HEK293T (cell line): ENCODE measurements around the gene PRKCB.
"Not testable (repeated sequence)": the region's sequence is repeated elsewhere in the genome, so short reads cannot be mapped to it uniquely, and the experiment has no call there.

Source experiments
- CTCF ChIA-PET: fragments of 350-600 bp; formaldehyde crosslinking; extraction: SDS; loops from one replicate; lab custom pipeline; 2021; ENCODE audit warnings: antibody characterized with exemption, inconsistent platforms; lab: Yijun Ruan, JAX
- POLR2A ChIA-PET: fragments of 350-600 bp; formaldehyde crosslinking; extraction: SDS; loops from one replicate; lab custom pipeline; 2020; ENCODE audit warnings: antibody characterized with exemption, inconsistent platforms; lab: Yijun Ruan, JAX
- DNase-seq: peaks from one replicate; pipeline ENCODE4 v3.0.0; 2012; ENCODE audit warnings: mixed read lengths; ENCODE audit errors: extremely low spot score
- ARNT ChIP-seq: fragments of 450-650 bp; IDR thresholded peaks from 2 replicates; pipeline ENCODE4 v1.6.1; 2017; ENCODE audit warnings: mild to moderate bottlenecking
- BHLHE40 ChIP-seq: fragments of 450-650 bp; IDR thresholded peaks from 2 replicates; pipeline ENCODE4 v1.6.1; 2016; ENCODE audit warnings: mild to moderate bottlenecking, moderate library complexity, borderline replicate concordance
- CTBP1 ChIP-seq: fragments of 450-650 bp; IDR thresholded peaks from 2 replicates; pipeline ENCODE4 v1.6.1; 2016; ENCODE audit warnings: borderline replicate concordance
- ELF4 ChIP-seq: fragments of 450-650 bp; IDR thresholded peaks from 2 replicates; pipeline ENCODE4 v1.6.1; 2017; ENCODE audit warnings: antibody characterized with exemption
- FOXA1 ChIP-seq: fragments of 450-650 bp; IDR thresholded peaks from 2 replicates; pipeline ENCODE4 v1.6.1; 2016; ENCODE audit warnings: mild to moderate bottlenecking
- FOXK2 ChIP-seq: fragments of 450-650 bp; IDR thresholded peaks from 2 replicates; pipeline ENCODE4 v1.6.1; 2016; ENCODE audit warnings: mild to moderate bottlenecking
- FOXM1 ChIP-seq: fragments of 450-650 bp; IDR thresholded peaks from 2 replicates; pipeline ENCODE4 v1.6.1; 2017; ENCODE audit warnings: mild to moderate bottlenecking, borderline replicate concordance
- HDGF ChIP-seq: fragments of 450-650 bp; IDR thresholded peaks from 2 replicates; pipeline ENCODE4 v1.6.1; 2017; ENCODE audit warnings: antibody characterized with exemption, borderline replicate concordance
- L3MBTL2 ChIP-seq: fragments of 450-650 bp; conservative IDR thresholded peaks from 2 replicates; pipeline ENCODE4 v1.6.1; 2016; ENCODE audit warnings: mild to moderate bottlenecking
- LEF1 ChIP-seq: fragments of 450-650 bp; IDR thresholded peaks from 2 replicates; pipeline ENCODE4 v1.6.1; 2017; ENCODE audit warnings: mild to moderate bottlenecking, borderline replicate concordance
- NFRKB ChIP-seq: fragments of 450-650 bp; IDR thresholded peaks from 2 replicates; pipeline ENCODE4 v1.6.1; 2016; ENCODE audit warnings: mild to moderate bottlenecking, moderate library complexity
- SP1 ChIP-seq: fragments of 450-650 bp; IDR thresholded peaks from 2 replicates; pipeline ENCODE4 v1.6.1; 2017
- SUZ12 ChIP-seq: fragments of 450-650 bp; IDR thresholded peaks from 2 replicates; pipeline ENCODE4 v1.6.1; 2016; ENCODE audit warnings: mild to moderate bottlenecking
- TARDBP ChIP-seq: fragments of 450-650 bp; IDR thresholded peaks from 2 replicates; pipeline ENCODE4 v1.6.1; 2016
- ZNF384 ChIP-seq: fragments of 450-650 bp; IDR thresholded peaks from 2 replicates; pipeline ENCODE4 v1.6.1; 2016
- TF ChIP-seq, protein P1 (sequence below): fragments of 450-650 bp; IDR thresholded peaks from 2 replicates; pipeline ENCODE4 v1.6.1; 2016

PRKCB gene

DNA sequence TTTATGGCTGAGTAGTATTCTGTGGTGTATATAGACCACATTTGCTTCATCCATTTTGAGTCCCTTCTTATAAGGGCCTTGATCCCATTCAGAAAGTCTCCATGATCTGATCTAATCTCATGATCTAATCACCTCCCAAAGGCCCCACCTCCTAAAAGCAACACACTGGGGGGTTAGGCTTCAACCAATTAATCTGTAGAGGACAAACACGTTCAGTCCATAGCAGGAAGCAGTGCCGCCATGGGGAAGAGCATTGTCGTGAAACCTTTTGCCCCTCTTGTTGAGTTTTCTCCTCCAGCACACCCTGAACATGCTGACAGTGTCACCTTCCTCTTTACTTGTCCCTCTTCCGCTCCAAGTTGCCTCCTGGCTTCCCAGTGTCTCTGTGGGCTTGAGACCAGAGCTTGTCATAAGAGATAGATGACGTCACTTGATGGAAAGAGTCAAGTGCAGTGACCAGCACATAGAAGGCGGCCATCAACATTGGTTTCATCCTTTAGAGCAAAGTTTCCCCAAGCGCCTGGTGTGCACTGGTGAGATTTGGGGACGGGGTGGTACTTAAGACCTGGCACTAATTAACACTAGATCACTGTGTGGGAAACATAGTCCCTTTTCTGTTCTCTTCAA is 74.1 kb downstream of the PRKCB start:
- ChIA-PET CTCF (no interaction called here), POLR2A (no interaction called here)
- no peak for DNase-seq
- TF ChIP-seq FOXM1: no peak
- no peak for TF ChIP-seq HDGF
- TF ChIP-seq FOXA1: no peak
- TF ChIP-seq, protein P1, sequence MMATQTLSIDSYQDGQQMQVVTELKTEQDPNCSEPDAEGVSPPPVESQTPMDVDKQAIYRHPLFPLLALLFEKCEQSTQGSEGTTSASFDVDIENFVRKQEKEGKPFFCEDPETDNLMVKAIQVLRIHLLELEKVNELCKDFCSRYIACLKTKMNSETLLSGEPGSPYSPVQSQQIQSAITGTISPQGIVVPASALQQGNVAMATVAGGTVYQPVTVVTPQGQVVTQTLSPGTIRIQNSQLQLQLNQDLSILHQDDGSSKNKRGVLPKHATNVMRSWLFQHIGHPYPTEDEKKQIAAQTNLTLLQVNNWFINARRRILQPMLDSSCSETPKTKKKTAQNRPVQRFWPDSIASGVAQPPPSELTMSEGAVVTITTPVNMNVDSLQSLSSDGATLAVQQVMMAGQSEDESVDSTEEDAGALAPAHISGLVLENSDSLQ: no peak

DNA sequence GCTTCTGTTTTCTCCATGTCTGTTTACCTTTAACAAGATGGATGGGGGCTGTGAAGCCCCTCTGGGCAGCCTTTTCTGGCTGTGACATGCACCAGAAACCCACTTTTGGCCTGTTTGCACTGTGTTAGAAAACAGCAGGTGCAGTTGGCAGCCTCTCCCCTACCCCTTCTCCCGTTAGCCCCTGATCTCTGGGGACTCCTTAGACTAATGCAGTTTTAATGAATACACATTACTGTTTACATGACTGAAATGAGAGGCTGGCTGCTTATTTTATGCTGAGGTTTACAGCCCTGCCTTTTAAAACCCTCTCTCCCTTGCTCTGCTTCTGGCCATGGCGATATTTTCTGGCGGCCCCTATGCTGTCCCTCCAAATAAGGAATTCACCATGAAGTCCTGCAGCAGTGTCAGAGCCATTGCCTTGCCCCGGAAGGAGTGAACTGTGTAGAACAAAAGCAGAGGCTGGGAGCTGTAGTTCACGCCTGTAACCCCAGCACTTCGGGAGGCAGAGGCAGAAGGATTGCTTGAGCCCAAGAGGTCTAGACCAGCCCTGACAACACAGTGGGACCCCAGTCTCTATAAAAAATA is 79.3 kb downstream of the PRKCB start:
- DNase-seq: no peak
- no peak for TF ChIP-seq BHLHE40
- no peak for TF ChIP-seq NFRKB
- no peak for TF ChIP-seq HDGF
- TF ChIP-seq, protein P1: no peak
- TF ChIP-seq TARDBP: no peak
- no peak for TF ChIP-seq FOXA1
- TF ChIP-seq FOXK2: no peak
- TF ChIP-seq ARNT: no peak
- TF ChIP-seq ELF4: no peak
- no peak for TF ChIP-seq LEF1
- TF ChIP-seq L3MBTL2: no peak
- no peak for TF ChIP-seq FOXM1
- no peak for TF ChIP-seq CTBP1
- TF ChIP-seq ZNF384: no peak
- no peak for TF ChIP-seq SUZ12
- no peak for TF ChIP-seq SP1
- ChIA-PET POLR2A (no interaction called here), CTCF (no interaction called here)

GRCh38 chr16:23916552-23916951 is 80.8 kb downstream of the PRKCB start:
- POLR2A ChIA-PET, DNase-seq, CTCF ChIA-PET: not testable (repeated sequence)

GRCh38 chr16:23917621-23918020 is 81.8 kb downstream of the PRKCB start:
- CTCF ChIA-PET: no interaction called here
- POLR2A ChIA-PET: no interaction called here
- TF ChIP-seq FOXA1 (no peak), SUZ12 (no peak), ELF4 (no peak), HDGF (no peak), LEF1 (no peak), FOXM1 (no peak), ZNF384 (no peak), BHLHE40 (no peak), NFRKB (no peak), SP1 (no peak)
- DNase-seq: no peak

DNA sequence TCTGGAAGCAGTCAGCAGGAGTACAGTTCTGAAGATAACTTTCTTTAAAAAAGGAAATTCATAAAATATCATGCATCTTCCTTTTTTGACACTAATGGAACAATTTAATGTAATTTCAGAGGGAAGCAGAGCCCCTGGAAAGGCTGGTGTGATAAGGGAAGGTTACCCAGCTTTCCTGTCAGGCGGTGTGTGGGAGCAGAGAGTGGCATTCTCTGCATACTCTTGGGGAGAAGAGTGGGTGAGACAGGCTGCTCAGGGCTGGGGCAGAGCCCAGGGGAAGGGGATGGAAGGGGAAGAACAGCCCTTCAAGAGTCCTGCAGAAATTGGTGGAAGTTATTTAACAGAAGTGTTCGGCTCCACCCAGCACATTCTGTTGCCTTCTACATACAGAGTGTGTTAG is 84.7 kb downstream of the PRKCB start:
- ChIA-PET POLR2A (no interaction called here), CTCF (no interaction called here)
- DNase-seq: no peak
- TF ChIP-seq TARDBP (no peak), ELF4 (no peak), FOXA1 (no peak), ARNT (no peak), HDGF (no peak), FOXK2 (no peak), FOXM1 (no peak)
- TF ChIP-seq, protein P1: no peak

DNA sequence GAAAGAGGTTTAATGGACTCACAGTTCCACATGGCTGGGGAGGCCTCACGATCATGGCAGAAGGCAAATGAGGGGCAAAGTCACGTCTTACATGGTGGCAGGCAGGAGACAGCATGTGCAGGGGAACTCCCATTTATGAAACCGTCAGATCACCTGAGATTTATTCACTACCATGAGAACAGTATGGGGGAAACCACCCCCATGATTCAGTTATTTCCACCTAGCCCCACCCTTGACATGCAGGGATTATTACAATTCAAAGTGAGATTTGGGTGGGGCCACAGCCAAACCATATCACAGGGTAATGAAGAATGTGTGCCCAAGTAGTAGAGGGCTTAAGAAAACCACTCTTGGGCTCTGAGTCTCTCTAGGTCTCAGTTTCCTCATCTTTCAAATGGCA is 85.1 kb downstream of the PRKCB start:
- TF ChIP-seq LEF1 (no peak), ELF4 (no peak), ARNT (no peak), TARDBP (no peak), SUZ12 (no peak), SP1 (no peak), FOXA1 (no peak), ZNF384 (no peak), FOXK2 (no peak), FOXM1 (no peak), HDGF (no peak), CTBP1 (no peak), L3MBTL2 (no peak), NFRKB (no peak), BHLHE40 (no peak)
- TF ChIP-seq, protein P1: no peak
- CTCF ChIA-PET: no interaction called here
- no peak for DNase-seq
- POLR2A ChIA-PET: no interaction called here
